Peyer's patch (tissue), 4 donors: ENCODE results near the gene ANKRD53.

Source experiments
- CTCF ChIP-seq, 6 experiments: fragments of 450-650 bp in 4 of 6; fragments of 200-600 bp in 2 of 6; sonication (generic) in 1 of 6; IDR thresholded peaks; one replicate each; pipeline ENCODE4 v1.5.1; 2017 to 2019; ENCODE audit warnings: antibody characterized with exemption in 6 of 6, mild to moderate bottlenecking in 3 of 6, moderate library complexity in 1 of 6
- POLR2A ChIP-seq, 2 donors: fragments of 450-650 bp; IDR thresholded peaks; one replicate each; pipeline ENCODE4 v1.5.1; 2017; ENCODE audit warnings: antibody characterized with exemption in 2 of 2, mild to moderate bottlenecking in 2 of 2, moderate library complexity in 2 of 2

- no peak for TF ChIP-seq POLR2A (IDR thresholded peaks at IDR 0.05)
- TF ChIP-seq CTCF (IDR thresholded peaks at IDR 0.05): no peak
Observed at GRCh38 chr2:71008342-71008741, 29.9 kb downstream of the ANKRD53 start.
